IPS-15b (cell line): Measurements from ENCODE around the gene USP35.

Source experiments
- H3K27me3 ChIP-seq: one replicate; pipeline ENCODE4 v1.6.1; 2013; ENCODE audit warnings: low read length; ENCODE audit not compliant: control insufficient read depth, insufficient read depth
- H3K36me3 ChIP-seq: one replicate; pipeline ENCODE4 v1.6.1; 2013; ENCODE audit warnings: low read length; ENCODE audit not compliant: control insufficient read depth, insufficient read depth
- H3K4me1 ChIP-seq: one replicate; pipeline ENCODE4 v1.6.1; 2013; ENCODE audit warnings: mild to moderate bottlenecking, low read length; ENCODE audit not compliant: control insufficient read depth, insufficient read depth
- H3K4me3 ChIP-seq: one replicate; pipeline ENCODE4 v1.5.1; 2013; ENCODE audit warnings: low read depth, low read length
- H3K9ac ChIP-seq: one replicate; pipeline ENCODE4 v1.6.1; 2013; ENCODE audit warnings: low read depth, mild to moderate bottlenecking, low read length
- H3K9me3 ChIP-seq: one replicate; pipeline ENCODE4 v1.6.1; 2013; ENCODE audit warnings: mild to moderate bottlenecking, low read length; ENCODE audit not compliant: control insufficient read depth, insufficient read depth

USP35 gene

DNA sequence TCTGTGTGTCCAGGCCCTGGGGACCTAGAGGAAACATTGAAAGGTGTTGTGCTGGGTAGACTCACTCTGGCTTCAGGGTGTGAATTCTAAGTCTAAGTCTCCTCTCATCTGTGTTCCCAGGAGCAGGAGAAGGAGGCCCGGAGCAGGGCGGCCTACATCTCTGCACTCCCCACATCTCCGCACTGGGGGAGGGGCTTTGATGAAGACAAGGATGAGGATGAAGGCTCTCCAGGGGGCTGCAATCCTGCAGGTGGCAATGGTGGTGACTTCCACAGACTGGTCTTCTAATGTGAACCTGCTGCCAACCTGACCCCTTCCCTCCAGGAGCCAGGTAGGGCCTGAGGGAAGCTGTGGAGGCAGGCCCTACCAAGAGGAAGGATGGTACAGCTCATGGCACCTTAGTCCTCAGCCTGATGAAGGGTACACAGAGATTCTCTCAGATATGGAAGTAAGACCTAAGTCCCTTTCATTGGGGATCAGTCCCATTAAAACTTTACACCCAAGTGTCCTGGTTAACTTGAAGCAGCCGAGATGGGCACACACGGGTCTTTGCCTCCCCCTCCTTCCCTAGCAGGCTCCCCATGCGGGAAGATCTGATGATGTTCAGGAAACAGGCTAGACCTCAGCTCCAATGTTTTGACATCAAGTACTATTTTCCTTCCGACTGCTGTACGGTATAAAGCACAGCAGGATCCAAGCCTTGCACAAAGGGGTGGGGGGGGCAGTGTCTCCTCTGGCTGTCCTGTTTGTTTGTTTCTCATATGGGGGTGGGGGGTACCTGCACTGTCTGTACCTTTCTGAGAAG lies 25.0 kb downstream of the USP35 start:
- peaks cover 7% of the 10 kb centered on the region for H3K36me3 ChIP-seq
- no peaks in the 10 kb centered on the region for H3K4me1 ChIP-seq
- H3K27me3 ChIP-seq: no peaks in the 10 kb centered on the region
- no peak overlapping the region for H3K9ac ChIP-seq
- H3K4me3 ChIP-seq: no peak overlapping the region
- no peaks in the 10 kb centered on the region for H3K9me3 ChIP-seq

DNA sequence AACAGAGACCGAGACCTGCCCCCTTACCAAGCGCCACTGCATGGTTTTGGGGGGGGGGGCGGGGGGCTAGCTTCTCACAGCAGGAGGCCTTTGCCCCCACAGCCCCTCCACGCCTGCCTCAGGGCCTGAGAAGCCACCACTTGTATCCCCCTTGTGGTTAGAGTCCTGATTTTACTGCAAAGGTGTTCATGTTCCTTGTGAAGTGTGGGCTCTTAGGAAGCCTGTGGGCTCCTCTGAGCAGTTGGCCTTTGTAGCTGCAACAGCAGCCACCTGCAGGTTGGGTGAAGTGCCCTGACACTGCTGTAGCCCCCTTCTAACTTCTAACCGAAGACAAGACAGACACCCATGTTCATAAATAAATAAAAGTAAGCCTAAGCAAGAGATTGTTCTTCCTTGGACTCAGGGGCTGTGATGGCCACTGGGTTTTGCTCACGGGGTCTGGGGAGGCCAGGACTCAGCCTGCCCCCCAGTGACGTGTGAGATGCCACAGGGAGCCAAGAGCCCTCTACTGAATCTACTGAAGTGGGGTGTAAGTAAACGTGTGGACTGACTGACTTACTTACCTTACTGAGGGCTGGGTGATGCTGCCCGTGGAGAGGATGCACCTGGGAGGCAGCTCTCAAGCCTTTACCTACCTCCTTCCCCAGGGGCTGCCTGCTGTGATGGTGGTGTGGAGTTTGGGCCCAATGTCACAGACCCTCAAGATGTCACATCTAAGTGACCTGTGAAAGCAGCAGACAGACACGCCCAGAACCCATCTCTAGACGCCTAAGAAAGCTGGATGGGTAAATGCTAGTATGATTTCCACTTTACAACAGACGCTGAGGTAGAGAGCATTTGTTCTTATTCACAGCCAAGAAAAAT lies 25.8 kb downstream of the USP35 start:
- Histone ChIP-seq H3K4me1 (no peaks in the 10 kb centered on the region), H3K36me3 (peaks cover 7% of the 10 kb centered on the region), H3K4me3 (no peak overlapping the region), H3K27me3 (no peaks in the 10 kb centered on the region), H3K9ac (no peak overlapping the region), H3K9me3 (no peaks in the 10 kb centered on the region)

DNA sequence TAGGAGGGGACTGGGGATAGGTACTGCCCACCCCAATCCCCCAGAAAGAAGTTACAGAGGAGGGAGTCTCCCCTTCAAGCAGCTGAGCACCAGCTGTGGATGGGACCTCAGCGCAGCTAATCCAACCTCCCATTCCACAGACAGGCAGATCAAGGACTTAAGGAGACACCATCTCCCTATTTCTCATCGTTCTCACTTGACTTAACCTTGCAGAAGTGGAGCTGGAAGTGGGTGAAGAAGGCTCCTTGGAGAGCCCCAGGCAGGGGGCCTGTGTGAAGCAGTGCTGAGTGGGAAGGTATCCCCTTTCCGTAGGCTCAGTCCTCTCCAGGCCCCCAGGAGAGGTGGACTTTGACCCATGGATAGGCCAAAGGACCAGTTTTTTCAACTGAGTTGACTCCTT lies 27.3 kb downstream of the USP35 start:
- no peaks in the 10 kb centered on the region for H3K9me3 ChIP-seq
- no peaks in the 10 kb centered on the region for H3K27me3 ChIP-seq
- no peak overlapping the region for H3K4me3 ChIP-seq
- no peak overlapping the region for H3K9ac ChIP-seq
- H3K4me1 ChIP-seq: no peaks in the 10 kb centered on the region
- H3K36me3 ChIP-seq: peaks cover 4% of the 10 kb centered on the region

DNA sequence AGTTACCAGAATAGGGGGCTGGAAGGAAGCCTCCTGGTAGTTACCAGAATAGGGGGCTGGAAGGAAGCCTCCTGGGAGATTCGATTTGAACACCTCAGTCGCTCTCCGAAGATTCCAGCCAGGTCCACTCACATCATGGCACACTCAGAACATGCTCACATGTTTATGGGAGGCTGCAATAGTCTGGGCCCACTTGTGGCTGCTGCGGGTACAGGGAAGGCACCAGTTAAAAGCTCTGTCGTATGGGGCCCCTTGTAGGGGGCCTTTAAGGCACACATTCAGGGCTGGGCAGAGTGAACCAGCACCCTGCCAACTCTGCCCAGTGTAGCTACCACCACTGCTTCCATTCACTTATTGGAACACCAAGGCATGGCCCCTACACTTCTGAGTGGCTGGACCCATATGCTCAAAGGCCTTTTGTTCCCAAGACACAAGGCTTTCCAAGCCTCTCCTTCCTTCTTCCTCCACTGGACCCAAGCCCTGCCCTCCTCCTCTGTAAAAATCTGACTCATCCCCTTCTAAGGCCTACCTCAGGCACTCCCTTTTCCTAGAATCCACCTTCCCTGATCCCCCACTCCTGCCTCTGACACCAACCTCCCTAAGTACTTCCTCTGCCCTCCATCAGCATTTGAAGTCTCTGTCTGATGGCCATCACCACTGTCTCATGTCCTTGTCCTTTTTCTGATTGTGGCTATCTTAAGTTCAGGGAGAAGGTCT lies 28.0 kb downstream of the USP35 start:
- Histone ChIP-seq H3K9ac (no peak overlapping the region), H3K4me1 (no peaks in the 10 kb centered on the region), H3K36me3 (peaks cover 11% of the 10 kb centered on the region), H3K27me3 (no peaks in the 10 kb centered on the region), H3K4me3 (no peak overlapping the region), H3K9me3 (no peaks in the 10 kb centered on the region)

DNA sequence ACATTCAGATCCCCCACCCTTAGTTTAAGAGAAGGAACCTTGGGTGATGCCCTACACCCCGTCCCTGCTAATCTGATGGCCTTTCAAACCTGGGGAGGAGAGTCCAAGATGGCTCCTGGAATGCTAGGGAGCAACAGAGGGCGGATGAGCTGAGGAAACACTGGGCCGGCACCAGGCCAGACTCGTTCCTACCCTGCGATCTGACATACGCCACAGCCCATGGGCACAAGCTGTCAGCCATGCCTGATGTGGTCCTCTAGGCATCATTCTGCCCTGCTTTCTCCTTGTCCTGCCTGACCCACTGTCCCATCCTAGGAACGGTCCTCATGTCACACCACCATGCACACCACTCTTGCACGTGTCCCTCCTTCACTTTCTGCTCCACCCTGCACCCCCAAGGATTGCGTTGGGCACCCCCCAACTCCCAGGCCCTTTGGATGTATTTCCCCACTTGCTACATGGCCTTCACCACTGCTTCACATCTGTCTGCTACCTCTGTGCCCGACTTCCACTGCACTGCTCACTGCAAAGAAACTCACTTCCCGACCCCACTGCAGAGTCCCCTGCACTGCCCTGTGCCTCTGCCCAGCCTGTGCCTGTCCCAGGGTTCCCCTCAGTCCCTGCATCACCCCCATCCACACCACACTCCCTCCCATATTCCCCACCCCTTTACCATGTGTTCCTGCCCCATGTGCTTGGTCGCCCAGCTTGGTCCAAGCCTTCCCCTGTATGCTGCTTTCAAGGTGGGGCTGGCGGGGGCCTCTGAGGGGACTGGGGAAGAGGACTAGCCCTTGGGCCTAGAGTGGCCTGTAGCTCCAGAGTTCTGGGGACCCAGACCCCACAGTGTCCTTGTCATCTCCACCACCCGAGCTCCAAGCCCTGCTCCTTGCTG lies 29.2 kb downstream of the USP35 start:
- Histone ChIP-seq H3K4me1 (no peaks in the 10 kb centered on the region), H3K9me3 (no peaks in the 10 kb centered on the region), H3K9ac (no peak overlapping the region), H3K4me3 (no peak overlapping the region), H3K27me3 (no peaks in the 10 kb centered on the region), H3K36me3 (peaks cover 13% of the 10 kb centered on the region)

DNA sequence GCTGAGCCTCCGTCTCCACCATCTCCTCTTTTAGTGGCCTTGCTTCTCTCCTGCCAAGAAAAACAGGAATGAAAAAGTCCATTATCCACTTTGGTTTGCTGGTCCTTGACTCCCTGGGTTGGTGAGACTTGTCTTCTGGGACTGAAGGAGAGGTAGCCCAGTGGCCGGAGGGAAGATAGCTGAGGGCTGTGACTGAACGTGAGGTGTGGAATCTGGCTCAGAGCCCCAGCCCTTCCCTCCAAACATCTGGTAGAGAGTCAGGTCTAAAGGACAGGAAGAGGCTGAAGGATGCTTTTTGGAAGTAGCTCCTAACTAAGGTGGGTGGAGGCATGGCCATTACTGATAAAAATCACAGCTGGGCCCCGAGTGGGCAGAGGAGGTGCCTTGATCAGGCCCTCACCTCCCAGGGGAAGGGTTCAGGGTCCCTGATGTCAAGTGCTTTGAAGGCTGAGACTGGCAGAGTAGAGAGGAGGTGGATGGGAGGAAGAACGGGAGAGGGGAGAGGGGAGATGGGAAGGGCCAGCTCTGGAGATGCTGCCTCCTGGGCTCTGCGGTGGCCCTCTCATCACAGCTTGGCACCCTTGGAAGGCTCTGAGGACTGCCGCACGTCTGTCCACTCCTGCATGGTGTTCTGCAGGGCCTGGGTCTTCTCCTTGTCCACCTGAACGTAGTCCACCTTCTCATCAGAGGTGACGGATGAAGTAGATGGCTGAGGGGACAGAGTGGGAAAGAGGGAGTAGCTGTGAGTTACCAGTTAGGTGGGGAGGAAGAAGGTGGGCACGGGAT lies 30.2 kb downstream of the USP35 start:
- Histone ChIP-seq H3K9me3 (no peaks in the 10 kb centered on the region), H3K36me3 (peaks cover 14% of the 10 kb centered on the region), H3K9ac (no peak overlapping the region), H3K4me3 (no peak overlapping the region), H3K27me3 (no peaks in the 10 kb centered on the region), H3K4me1 (no peaks in the 10 kb centered on the region)

DNA sequence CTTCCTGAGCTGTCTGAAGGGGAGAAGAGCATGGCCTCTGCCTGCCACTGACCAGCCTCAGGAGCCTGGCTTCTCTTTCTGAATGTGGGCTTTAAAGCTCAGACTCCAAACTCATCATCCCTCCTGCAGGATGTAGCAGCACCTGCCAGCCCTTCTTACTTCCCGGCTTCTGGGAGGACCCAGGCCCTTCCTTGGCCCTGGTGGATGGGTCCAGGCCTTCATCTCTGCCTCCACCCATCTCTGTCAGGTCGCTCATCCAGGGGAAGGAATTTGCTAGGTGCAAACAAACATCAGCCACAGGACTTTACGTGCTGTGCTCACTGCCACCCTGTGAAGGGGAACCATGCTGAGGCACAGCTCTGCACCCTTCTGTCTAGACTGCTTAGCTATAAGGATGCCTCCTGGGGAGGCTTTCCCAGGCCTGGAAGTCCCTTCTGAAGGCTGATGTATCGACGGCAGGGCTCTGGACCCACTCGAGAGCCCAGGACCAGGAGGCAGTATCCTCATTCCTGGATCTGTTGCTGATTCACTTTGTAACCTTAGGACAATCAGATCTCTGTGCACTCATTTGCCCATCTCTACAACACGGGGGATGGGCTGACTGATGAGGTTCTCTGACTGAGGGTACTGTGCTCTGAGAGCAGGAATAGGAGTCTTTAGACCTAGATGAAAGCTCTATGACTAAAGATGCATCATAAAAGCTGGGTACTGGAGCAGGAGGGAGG lies 30.9 kb downstream of the USP35 start:
- no peak overlapping the region for H3K9ac ChIP-seq
- H3K27me3 ChIP-seq: no peaks in the 10 kb centered on the region
- peaks cover 13% of the 10 kb centered on the region for H3K36me3 ChIP-seq
- no peaks in the 10 kb centered on the region for H3K4me1 ChIP-seq
- H3K9me3 ChIP-seq: no peaks in the 10 kb centered on the region
- no peak overlapping the region for H3K4me3 ChIP-seq

DNA sequence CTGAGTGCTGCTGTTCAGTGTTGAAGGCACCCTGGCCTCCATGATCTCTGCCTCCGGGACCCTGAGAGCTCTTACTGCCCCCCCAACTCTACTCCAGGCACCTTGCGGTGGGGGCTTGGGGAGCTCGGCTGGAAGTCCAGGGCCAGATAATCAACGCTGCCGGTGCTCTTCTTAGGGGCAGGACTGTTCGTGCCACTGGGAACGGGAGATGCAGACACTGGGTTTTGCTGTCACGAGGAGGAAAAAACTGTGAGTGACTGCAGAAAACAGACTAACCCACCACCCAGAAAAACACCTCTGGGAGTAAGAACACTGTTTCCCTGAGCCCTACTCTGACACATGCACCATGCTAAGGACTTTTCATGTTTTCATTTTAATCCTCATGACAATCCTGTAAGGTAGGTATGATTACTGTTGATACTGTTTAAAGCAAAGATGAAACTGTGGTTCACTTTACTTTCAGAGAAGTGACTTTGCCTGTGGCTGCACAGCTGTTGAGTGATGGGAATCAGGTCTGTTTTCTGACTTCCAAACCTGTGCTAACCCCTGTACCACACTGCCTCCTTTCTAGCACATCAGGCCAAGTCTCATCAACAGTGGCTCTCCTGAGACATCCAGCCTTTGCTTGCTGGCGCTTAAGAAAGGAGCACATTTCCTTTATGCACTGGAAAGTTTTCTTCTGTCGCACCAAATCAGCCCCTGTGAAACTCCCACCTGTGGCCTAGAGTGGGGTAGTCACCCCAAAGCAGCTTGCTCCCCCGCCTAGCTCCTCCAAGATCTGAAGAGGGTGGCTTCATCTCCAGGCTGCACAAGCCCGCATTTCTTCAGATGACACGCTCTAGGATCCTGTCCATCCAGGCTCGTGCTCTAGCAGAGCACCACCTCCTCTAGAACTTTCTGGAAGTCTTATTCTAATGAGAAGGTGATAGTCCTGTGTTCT lies 31.8 kb downstream of the USP35 start:
- Histone ChIP-seq H3K36me3 (peaks cover 13% of the 10 kb centered on the region), H3K4me1 (no peaks in the 10 kb centered on the region), H3K9me3 (no peaks in the 10 kb centered on the region), H3K4me3 (no peak overlapping the region), H3K9ac (no peak overlapping the region), H3K27me3 (no peaks in the 10 kb centered on the region)

DNA sequence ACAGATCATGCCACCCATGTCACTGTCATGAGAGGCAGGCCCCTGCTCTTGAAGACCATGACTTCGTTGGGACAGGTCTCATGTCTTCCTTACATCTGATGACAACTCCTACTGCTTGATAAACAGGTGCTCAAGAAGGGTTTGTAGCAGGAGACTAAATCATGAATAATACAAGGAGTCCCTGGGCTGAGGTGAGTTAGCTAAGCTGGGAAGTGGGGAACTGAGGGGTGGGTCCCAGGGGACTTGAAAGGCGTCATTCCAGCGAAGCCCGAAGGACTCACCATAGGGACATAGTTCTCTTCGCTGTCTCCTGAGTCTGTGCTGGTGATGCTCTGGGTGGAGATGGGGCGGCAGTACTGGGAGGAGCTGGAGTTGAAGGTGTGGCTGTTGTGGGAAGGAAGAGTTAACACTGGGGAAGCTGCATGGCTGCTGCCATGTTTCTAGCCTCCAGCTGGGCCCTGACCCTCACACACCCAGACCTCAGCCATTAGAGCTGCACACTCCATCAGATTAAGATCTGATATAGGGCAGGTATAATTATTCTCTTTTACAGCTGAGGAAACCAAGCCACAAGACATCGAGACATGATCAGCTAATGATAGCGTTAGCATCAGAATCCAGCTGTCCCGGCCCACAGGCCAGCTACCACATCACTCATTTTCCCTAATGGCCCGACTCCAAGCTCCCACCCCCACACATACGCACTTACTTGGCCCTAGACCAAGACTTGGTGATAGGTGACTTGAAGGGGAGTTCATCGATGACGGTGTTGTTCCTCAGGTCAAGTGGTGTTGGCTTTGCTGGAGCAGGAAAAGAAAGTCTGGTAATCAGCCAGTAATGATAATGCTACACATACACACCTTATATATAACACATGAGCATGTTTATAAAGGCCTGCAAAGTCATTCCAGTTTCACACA lies 32.9 kb downstream of the USP35 start:
- no peaks in the 10 kb centered on the region for H3K4me1 ChIP-seq
- H3K9me3 ChIP-seq: no peaks in the 10 kb centered on the region
- peaks cover 13% of the 10 kb centered on the region for H3K36me3 ChIP-seq
- no peaks in the 10 kb centered on the region for H3K27me3 ChIP-seq
- no peak overlapping the region for H3K9ac ChIP-seq
- no peak overlapping the region for H3K4me3 ChIP-seq
